T-helper 1 cell treated with Interleukin-12 subunit alpha and Interleukin-12 subunit beta and Interleukin-4 antibody, amounts not matched to agents 30 ng/mL and 1 ng/mL, for 36 hours (primary cell): ENCODE data around the gene HBS1L. TPM values are rescaled to one million over a fixed set of nuclear protein-coding genes. Genes with fewer than 3 reads are reported as not detected.

Experiments used
- intact Hi-C: fragments of 100-400 bp; cut with micrococcal nuclease; formaldehyde crosslinking; loops from one replicate; pipeline ENCODE4 v1.15.1; 2024
- total RNA-seq: library from RNA; stranded (reverse); gene quantifications from 2 replicates; pipeline ENCODE4 v1.2.3, GENCODE V29; 2022

The HBS1L gene
- total RNA-seq, 1 donor from 2014 or later: 104 TPM

GRCh38 chr6:135081966-135082365, 27.3 kb upstream of the HBS1L start:
- intact Hi-C loops: no loop called here

GRCh38 chr6:135075018-135075417, 20.4 kb upstream of the HBS1L start:
- intact Hi-C loops: no loop called here

- intact Hi-C loops: no loop called here
Measured at GRCh38 chr6:135073756-135074393, 19.3 kb upstream of the HBS1L start.

GRCh38 chr6:135073217-135073616, 18.6 kb upstream of the HBS1L start:
- intact Hi-C loops: no loop called here

GRCh38 chr6:135072753-135073152, 18.1 kb upstream of the HBS1L start:
- intact Hi-C loops: no loop called here

- intact Hi-C loops: no loop called here
Measured at GRCh38 chr6:135071541-135071940, 16.9 kb upstream of the HBS1L start.

GRCh38 chr6:135067911-135068310, 13.3 kb upstream of the HBS1L start:
- intact Hi-C loops: no loop called here

GRCh38 chr6:135066806-135067205, 12.2 kb upstream of the HBS1L start:
- intact Hi-C loops: no loop called here

- intact Hi-C loops: no loop called here
Measured at GRCh38 chr6:135066397-135066796, 11.8 kb upstream of the HBS1L start.

- intact Hi-C loops: no loop called here
Measured at GRCh38 chr6:135064586-135064985, 10.0 kb upstream of the HBS1L start.

GRCh38 chr6:135063926-135064325, 9.3 kb upstream of the HBS1L start:
- intact Hi-C loops: no loop called here

- intact Hi-C loops: no loop called here
Measured at GRCh38 chr6:135062735-135063134, 8.1 kb upstream of the HBS1L start.

GRCh38 chr6:135060076-135060475, 5.5 kb upstream of the HBS1L start:
- intact Hi-C loops: no loop called here

- intact Hi-C loops: loop anchor here (10.0 kb wide), 1 partner anchor 1197 kb away; the partner anchor contains the start of gene MTFR2
Measured at GRCh38 chr6:135058299-135058698, 3.7 kb upstream of the HBS1L start.

- intact Hi-C loops: loop anchor here (10.0 kb wide), 1 partner anchor 1198 kb away; the partner anchor contains the start of gene MTFR2
Measured at GRCh38 chr6:135056632-135057031, 2.0 kb upstream of the HBS1L start.

- intact Hi-C loops: loop anchor here (1.0 to 10.0 kb wide), 14 partner anchors 24 to 1235 kb away; partner anchors contain the start of genes AHI1, BCLAF1 and MTFR2
Measured at GRCh38 chr6:135054226-135054568, 425 bp downstream of the HBS1L start.

- intact Hi-C loops: loop anchor here (1.0 to 10.0 kb wide), 3 partner anchors 8 to 1201 kb away; partner anchors contain the start of genes AHI1 and MTFR2
Measured at GRCh38 chr6:135053406-135053805, 1.2 kb downstream of the HBS1L start.

GRCh38 chr6:135052939-135053338, 1.7 kb downstream of the HBS1L start:
- intact Hi-C loops: loop anchor here (1.0 to 10.0 kb wide), 3 partner anchors 8 to 1202 kb away; partner anchors contain the start of genes AHI1 and MTFR2

GRCh38 chr6:135048915-135049314, 5.7 kb downstream of the HBS1L start:
- intact Hi-C loops: no loop called here

GRCh38 chr6:135047336-135047735, 7.3 kb downstream of the HBS1L start:
- intact Hi-C loops: no loop called here

GRCh38 chr6:135046912-135047311, 7.7 kb downstream of the HBS1L start:
- intact Hi-C loops: no loop called here

- intact Hi-C loops: loop anchor here (1.0 kb wide), 1 partner anchor 9 kb away; no protein-coding TSS in a partner anchor
Measured at GRCh38 chr6:135044639-135045038, 10.0 kb downstream of the HBS1L start.

- intact Hi-C loops: no loop called here
Measured at GRCh38 chr6:135043846-135044245, 10.8 kb downstream of the HBS1L start.
